ENCODE results near the gene BAIAP2. TPM values are rescaled to one million over a fixed set of nuclear protein-coding genes. Genes with fewer than 3 reads are reported as not detected.

BAIAP2 gene
- total and polyA plus RNA-seq, 2 donors (not counting 3 experiments of a cell fraction or from before 2014, with no cell fraction given), result 12.3 to 18.6 TPM

- H3K4me2 ChIP-seq (ENCODE audit: insufficient read depth, low read length), result no peak overlapping the region
Observed at GRCh38 chr17:81054308-81054707, 19.4 kb downstream of the BAIAP2 start.

More at GRCh38 chr17:81054308-81054707, 19.4 kb downstream of the BAIAP2 start:
- dilution Hi-C loops (cut with MboI; ENCODE audit: extremely low pct_ligation_motif_present, low sequenced_read_pairs) (no loop called here), intact Hi-C loops (cut with micrococcal nuclease) (no loop called here)
- Histone ChIP-seq H3K9me1 (replicated peaks; ENCODE audit: control insufficient read depth, extremely low read depth, insufficient read depth, low read length) (no peaks in the 10 kb centered on the region), H4K20me1 (replicated peaks; ENCODE audit: control insufficient read depth, extremely low read depth, insufficient read depth, low read length) (no peaks in the 10 kb centered on the region), H2AFZ (ENCODE audit: low read depth, low read length) (no peak overlapping the region), H3K27ac (ENCODE audit: insufficient read depth, low read depth, low read length) (no peak overlapping the region), H3K9me3 (replicated peaks; ENCODE audit: control insufficient read depth, insufficient read depth, low read length) (no peaks in the 10 kb centered on the region), H3K36me3 (ENCODE audit: control insufficient read depth in 2 of 2, extremely low read depth in 1 of 2, insufficient read depth in 2 of 2, low read length in 2 of 2) (peaks cover 0 to 2% of the 10 kb centered on the region in 2 experiments), H3K4me1 (ENCODE audit: control insufficient read depth, extremely low read depth, insufficient read depth, low read length) (peaks cover 14% of the 10 kb centered on the region), H3K27me3 (ENCODE audit: control insufficient read depth in 2 of 2, insufficient read depth in 2 of 2, low read length in 2 of 2) (no peaks in the 10 kb centered on the region), H3K79me2 (ENCODE audit: control insufficient read depth, insufficient read depth, low read length) (no peaks in the 10 kb centered on the region), H3K9ac (replicated peaks; ENCODE audit: extremely low read depth, insufficient read depth, low read length) (no peak overlapping the region), H3K4me3 (replicated peaks in 1 of 3; ENCODE audit: insufficient read depth in 1 of 3, low read depth in 1 of 3, low read length in 3 of 3) (no peak overlapping the region)
- TF ChIP-seq MAX (IDR thresholded peaks at IDR 0.05; ENCODE audit: insufficient read depth, insufficient read length), result no peak
- TF ChIP-seq FOS (IDR thresholded peaks at IDR 0.05; ENCODE audit: borderline replicate concordance, insufficient read depth, low read length), result no peak
- no peak for TF ChIP-seq POLR2AphosphoS5 (IDR thresholded peaks at IDR 0.05; ENCODE audit: insufficient read depth, low read depth, low read length)
- no peak for TF ChIP-seq MYC (IDR thresholded peaks at IDR 0.05; ENCODE audit: low read depth, low read length)
- TF ChIP-seq EZH2 (IDR thresholded peaks at IDR 0.05; ENCODE audit: borderline replicate concordance, low read depth, low read length, severe bottlenecking), result no peak
- TF ChIP-seq CTCF (IDR thresholded peaks at IDR 0.05; ENCODE audit: extremely low read depth in 1 of 2, insufficient read depth in 1 of 2, low read depth in 1 of 2, low read length in 2 of 2), result no peak
- no peak for TF ChIP-seq JUN (IDR thresholded peaks at IDR 0.05; ENCODE audit: borderline replicate concordance, insufficient read depth, insufficient read length, low read depth)
- no peak for TF ChIP-seq GATA2 (IDR thresholded peaks at IDR 0.05; ENCODE audit: insufficient read depth, insufficient read length, low read depth, low read length)
- no peak for TF ChIP-seq POLR2A (IDR thresholded peaks at IDR 0.05; ENCODE audit: low read depth, low read length)
- FAIRE-seq (no peak), DNase-seq (ENCODE audit: low read depth, low spot score) (no peak)
- no TSS peak for BruUV-seq (replicated peaks)
- ChIA-PET CTCF (interaction anchor here (0.8 to 1.2 kb wide), 3 partner anchors 13 to 47 kb away, joined by 3 to 4 read pairs (median 3); no protein-coding TSS in a partner anchor), POLR2A (no interaction called here)

Measured in endothelial cell of umbilical vein (primary cell).